Measurements from ENCODE around the gene DLX3.

GRCh38 chr17:49967205-49967604 is 27.8 kb downstream of the DLX3 start:
- no peak for TF ChIP-seq CTCF (IDR thresholded peaks at IDR 0.05)
- no peak for TF ChIP-seq POLR2A (IDR thresholded peaks at IDR 0.05)
- no peak for TF ChIP-seq POLR2AphosphoS5 (IDR thresholded peaks at IDR 0.05)

Data from prostate gland (tissue), 2 donors.